KOPT-K1 (cell line): ENCODE measurements around the gene SMARCD3.
A peak's percentile ranks its signal among the peaks of the same experiment; 100 is the strongest.

ENCODE experiments used
- H3K27ac ChIP-seq: fragments of 200-600 bp; sonication (generic); 2 replicates; pipeline ENCODE4 v1.5.1; 2016; ENCODE audit warnings: antibody characterized with exemption, mild to moderate bottlenecking, low read depth, low read length; ENCODE audit not compliant: poor library complexity, severe bottlenecking
- H3K36me3 ChIP-seq: fragments of 200-600 bp; sonication (generic); 2 replicates; pipeline ENCODE4 v1.5.1; 2017; ENCODE audit warnings: antibody characterized with exemption, mild to moderate bottlenecking, low read length, moderate library complexity; ENCODE audit not compliant: insufficient read depth
- H3K9me3 ChIP-seq: fragments of 200-600 bp; sonication (generic); 2 replicates; pipeline ENCODE4 v1.5.1; 2017; ENCODE audit warnings: antibody characterized with exemption, low read length, mild to moderate bottlenecking; ENCODE audit not compliant: insufficient read depth, poor library complexity, severe bottlenecking

Gene SMARCD3

DNA sequence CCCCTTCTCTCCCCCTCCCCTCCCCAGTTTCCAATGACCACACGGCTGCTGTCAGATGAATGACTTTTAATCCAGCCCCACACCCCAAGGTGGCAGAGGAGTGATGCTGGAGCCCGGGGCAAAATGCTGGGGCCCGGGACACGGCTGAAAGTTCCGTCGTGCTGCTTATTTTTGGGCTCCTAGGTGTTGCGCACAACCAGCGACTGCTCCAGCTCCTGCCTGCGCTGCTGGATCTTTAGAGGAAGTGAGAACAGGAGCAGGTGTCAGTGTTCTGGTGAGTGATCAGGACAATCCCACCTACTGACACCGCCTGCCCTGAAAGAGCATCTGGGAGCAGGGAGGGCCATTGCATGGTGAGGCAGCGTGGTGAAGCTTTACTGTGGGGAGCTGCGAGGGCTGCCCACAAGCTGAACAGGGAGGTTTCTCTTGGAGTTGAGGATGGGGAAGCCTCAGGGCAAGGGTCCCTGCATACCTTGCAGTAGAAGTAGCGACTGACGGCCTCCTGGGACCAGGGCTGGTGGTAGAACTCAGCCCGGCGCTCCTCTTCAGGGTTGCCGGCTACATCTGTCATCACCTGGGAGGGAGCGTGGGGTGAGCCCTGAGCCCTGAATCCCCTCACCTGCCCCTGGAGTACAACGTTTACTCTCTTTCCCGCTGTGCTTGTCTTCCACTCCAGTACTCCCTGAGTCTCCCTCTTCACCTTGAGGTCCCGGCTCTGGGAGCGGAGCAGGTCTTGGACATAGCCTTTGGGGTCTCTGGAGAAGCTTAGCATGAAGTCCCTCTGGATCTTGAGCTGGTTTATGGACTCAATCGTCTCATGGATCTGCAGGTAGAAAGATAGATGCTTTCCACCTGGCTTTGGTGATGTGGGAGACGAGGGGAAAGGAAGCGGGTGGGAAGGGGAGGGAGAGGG is 9.3 kb downstream of the SMARCD3 start:
- Histone ChIP-seq H3K36me3 (peaks cover 73% of the 10 kb centered on the region), H3K27ac (no peak overlapping the region)

DNA sequence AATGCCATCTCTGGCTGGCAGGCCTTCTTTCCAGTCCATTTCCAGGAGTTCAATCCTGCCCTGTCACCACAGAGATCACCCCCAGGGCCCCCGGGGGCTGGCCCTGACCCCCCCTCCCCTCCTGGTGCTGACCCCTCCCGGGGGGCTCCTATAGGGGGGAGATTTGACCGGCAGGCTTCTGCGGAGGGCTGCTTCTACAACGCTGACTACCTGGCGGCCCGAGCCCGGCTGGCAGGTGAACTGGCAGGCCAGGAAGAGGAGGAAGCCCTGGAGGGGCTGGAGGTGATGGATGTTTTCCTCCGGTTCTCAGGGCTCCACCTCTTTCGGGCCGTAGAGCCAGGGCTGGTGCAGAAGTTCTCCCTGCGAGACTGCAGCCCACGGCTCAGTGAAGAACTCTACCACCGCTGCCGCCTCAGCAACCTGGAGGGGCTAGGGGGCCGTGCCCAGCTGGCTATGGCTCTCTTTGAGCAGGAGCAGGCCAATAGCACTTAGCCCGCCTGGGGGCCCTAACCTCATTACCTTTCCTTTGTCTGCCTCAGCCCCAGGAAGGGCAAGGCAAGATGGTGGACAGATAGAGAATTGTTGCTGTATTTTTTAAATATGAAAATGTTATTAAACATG is 10.2 kb downstream of the SMARCD3 start:
- no peaks in the 10 kb centered on the region for H3K9me3 ChIP-seq
- peaks cover 73% of the 10 kb centered on the region for H3K36me3 ChIP-seq
- H3K27ac ChIP-seq: no peak overlapping the region

More for the DNA sequence above, 9.3 kb downstream of the SMARCD3 start:
- H3K9me3 ChIP-seq: no peaks in the 10 kb centered on the region

DNA sequence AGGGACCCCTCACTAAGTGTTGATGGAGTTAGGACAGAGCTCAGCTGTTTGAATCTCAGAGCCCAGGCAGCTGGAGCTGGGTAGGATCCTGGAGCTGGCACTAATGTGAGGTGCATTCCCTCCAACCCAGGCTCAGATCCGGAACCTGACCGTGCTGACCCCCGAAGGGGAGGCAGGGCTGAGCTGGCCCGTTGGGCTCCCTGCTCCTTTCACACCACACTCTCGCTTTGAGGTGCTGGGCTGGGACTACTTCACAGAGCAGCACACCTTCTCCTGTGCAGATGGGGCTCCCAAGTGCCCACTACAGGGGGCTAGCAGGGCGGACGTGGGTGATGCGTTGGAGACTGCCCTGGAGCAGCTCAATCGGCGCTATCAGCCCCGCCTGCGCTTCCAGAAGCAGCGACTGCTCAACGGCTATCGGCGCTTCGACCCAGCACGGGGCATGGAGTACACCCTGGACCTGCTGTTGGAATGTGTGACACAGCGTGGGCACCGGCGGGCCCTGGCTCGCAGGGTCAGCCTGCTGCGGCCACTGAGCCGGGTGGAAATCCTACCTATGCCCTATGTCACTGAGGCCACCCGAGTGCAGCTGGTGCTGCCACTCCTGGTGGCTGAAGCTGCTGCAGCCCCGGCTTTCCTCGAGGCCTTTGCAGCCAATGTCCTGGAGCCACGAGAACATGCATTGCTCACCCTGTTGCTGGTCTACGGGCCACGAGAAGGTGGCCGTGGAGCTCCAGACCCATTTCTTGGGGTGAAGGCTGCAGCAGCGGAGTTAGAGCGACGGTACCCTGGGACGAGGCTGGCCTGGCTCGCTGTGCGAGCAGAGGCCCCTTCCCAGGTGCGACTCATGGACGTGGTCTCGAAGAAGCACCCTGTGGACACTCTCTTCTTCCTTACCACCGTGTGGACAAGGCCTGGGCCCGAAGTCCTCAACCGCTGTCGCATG is 11.0 kb downstream of the SMARCD3 start:
- Histone ChIP-seq H3K9me3 (no peaks in the 10 kb centered on the region), H3K36me3 (peaks cover 73% of the 10 kb centered on the region), H3K27ac (no peak overlapping the region)

DNA sequence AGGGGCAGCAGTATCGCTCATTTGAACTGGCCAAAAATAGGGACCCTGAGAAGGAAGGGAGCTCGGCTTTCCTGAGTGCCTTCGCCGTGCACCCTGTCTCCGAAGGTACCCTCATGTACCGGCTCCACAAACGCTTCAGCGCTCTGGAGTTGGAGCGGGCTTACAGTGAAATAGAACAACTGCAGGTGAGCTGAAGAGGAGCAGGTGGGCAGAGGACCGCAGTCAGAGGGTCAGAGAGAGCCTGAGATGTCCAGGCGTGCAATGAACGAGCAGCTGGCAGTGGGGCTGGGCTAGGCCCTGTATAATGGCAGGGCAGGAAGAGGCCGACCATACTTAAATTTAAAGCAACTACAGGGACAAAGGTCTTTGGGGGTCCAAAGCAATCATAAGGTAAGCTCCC is 12.1 kb downstream of the SMARCD3 start:
- H3K27ac ChIP-seq: no peak overlapping the region
- peaks cover 73% of the 10 kb centered on the region for H3K36me3 ChIP-seq
- no peaks in the 10 kb centered on the region for H3K9me3 ChIP-seq

DNA sequence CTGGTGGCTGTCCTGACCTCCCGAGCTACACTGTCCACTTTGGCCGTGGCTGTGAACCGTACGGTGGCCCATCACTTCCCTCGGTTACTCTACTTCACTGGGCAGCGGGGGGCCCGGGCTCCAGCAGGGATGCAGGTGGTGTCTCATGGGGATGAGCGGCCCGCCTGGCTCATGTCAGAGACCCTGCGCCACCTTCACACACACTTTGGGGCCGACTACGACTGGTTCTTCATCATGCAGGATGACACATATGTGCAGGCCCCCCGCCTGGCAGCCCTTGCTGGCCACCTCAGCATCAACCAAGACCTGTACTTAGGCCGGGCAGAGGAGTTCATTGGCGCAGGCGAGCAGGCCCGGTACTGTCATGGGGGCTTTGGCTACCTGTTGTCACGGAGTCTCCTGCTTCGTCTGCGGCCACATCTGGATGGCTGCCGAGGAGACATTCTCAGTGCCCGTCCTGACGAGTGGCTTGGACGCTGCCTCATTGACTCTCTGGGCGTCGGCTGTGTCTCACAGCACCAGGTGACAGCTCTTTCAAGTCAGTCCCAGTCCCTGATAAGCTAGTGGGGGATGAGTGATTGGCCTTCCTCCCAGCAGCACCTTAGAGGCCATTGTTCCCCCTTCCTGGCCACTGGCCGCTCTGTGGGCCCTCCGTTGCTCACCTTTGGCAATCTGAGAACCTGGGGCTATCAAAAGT is 13.3 kb downstream of the SMARCD3 start:
- peaks cover 61% of the 10 kb centered on the region for H3K36me3 ChIP-seq
- no peaks in the 10 kb centered on the region for H3K9me3 ChIP-seq

DNA sequence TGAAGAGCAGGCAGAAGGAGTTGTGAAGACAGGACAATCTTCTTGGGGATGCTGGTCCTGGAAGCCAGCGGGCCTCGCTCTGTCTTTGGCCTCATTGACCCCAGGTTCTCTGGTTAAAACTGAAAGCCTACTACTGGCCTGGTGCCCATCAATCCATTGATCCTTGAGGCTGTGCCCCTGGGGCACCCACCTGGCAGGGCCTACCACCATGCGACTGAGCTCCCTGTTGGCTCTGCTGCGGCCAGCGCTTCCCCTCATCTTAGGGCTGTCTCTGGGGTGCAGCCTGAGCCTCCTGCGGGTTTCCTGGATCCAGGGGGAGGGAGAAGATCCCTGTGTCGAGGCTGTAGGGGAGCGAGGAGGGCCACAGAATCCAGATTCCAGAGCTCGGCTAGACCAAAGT is 14.7 kb downstream of the SMARCD3 start:
- H3K27ac ChIP-seq: peak overlapping the region; percentile 83
- H3K9me3 ChIP-seq: no peaks in the 10 kb centered on the region
- peaks cover 47% of the 10 kb centered on the region for H3K36me3 ChIP-seq

More for the DNA sequence above, 13.3 kb downstream of the SMARCD3 start:
- no peak overlapping the region for H3K27ac ChIP-seq

DNA sequence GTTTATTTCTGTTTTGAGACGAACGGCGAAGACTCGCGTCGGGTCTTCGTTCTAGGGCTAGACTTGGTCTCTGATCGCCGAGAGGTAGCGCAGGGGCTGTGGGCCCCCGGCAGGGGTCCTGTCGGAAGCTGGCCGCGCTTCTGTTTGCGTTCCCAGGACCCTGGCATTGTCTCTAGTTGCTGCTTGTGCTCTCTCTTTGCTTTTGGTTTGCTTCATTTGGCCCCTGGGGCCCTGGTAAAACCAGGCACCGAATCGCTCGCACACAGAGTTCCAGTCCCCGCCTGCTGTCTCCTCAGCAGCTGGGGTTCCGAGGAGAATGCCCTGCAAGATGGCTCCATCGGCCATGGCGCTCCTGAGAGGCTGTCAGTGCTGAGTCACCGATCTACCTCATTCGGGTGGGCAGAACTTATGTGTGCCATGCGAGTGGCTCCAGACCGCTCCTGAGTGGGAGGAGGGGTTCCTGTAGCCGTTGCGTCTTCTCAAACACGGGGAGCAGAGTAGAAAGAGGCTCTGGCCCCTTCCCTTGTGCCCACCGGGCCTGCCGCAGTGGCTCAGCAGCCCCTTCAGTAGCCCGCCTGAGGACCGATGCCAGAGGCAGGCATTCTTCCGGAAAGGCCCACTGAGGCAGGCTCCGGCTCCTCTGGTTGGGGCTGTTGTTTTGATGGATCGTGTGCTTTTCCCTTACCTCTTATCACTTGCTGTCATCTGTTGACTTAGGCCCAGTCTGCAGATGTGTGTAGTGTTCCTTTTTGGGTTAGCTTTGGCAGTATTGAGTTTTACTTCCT is 15.4 kb downstream of the SMARCD3 start:
- H3K27ac ChIP-seq: peak overlapping the region; percentile 83
- H3K9me3 ChIP-seq: no peaks in the 10 kb centered on the region

DNA sequence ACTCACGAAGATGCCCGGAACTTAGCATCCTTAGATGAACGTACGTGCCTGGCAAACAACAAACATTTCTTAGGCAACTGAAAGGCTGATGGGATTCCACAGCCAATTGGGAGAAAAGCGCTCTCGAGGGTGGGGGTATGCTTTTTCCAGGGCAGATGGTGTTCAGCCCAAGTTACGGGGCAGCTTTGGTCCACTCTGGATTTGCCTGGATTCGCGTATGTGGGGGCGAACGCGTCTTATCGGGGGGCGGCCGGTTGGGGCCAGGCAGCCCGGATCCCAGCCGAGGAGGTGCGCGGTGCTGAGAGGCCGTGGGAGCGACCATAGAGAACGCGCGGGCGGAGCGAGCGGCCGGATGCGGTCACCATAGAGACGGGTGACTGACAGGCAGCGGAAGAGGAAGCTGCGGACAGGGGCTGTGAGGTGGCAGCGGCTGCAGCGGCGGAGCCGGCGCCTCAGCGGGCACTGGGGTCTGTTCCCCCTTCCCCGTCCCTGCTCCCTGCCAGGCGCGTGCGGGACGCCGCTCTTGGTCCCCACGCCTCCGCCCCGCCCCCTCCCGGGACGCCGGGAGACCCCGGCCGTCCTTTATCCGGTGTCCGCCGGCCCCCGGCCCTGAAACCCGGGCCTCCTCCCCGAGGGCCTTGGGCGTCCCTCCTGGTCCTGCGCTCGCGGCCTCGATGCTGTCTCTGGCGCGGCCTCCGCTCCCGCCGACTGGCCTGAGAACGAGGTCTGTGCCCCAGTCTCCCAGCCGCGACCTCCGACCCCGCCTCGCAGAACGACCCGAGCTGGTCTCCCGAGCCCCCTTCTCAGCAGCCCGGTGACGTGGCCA is 16.2 kb downstream of the SMARCD3 start, which contains the start of gene CHPF2:
TSS of gene CHPF2 (plus strand) at position 393 of the 826 bp plus-strand sequence. CDS start 1,529 bp downstream, outside the sequence.
- Histone ChIP-seq H3K9me3 (no peaks in the 10 kb centered on the region), H3K27ac (peak within 1 kb of the TSS; percentile 83), H3K36me3 (peaks cover 32% of the 10 kb centered on the region)

More for the DNA sequence above, 15.4 kb downstream of the SMARCD3 start:
- H3K36me3 ChIP-seq: peaks cover 40% of the 10 kb centered on the region

DNA sequence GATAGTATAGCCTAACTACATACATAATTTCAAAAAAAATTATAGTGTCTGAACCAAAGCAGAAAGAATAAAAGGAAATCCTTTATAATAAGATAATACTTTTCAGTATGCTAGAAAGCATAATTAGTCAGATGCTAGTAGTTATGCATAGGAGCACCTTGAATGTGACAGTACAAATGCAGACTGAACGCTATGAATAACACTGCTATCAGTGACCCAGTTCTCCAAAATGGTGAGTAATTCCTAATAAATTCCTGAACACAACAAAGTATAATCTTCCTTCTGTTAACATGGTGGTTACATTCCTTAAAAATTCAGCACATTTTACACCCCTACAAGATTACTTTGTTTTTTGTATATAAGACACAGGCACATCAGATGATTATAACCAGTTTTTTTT is 17.4 kb downstream of the SMARCD3 start:
- Histone ChIP-seq H3K9me3 (no peaks in the 10 kb centered on the region), H3K36me3 (peaks cover 19% of the 10 kb centered on the region), H3K27ac (no peak overlapping the region)

DNA sequence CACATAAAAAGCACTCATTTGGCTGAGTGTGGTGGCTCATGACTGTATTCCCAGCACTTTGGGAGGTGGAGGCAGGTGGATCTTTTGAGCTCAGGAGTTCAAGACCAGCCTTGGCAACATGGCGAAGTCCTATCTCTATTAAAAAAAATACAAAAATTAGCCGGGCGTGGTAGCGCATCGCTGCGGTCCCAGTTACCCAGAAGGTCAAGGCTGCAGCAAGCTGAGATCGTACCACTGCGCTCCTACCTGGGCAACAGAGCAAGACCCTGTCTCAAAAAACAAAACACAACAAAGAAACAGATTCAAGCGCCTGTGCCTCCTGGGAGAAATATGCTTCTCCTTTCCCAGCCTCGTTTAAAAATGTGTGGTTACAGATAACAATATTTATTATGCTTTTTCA is 19.2 kb downstream of the SMARCD3 start:
- Histone ChIP-seq H3K36me3 (peaks cover 19% of the 10 kb centered on the region), H3K9me3 (no peaks in the 10 kb centered on the region), H3K27ac (no peak overlapping the region)

DNA sequence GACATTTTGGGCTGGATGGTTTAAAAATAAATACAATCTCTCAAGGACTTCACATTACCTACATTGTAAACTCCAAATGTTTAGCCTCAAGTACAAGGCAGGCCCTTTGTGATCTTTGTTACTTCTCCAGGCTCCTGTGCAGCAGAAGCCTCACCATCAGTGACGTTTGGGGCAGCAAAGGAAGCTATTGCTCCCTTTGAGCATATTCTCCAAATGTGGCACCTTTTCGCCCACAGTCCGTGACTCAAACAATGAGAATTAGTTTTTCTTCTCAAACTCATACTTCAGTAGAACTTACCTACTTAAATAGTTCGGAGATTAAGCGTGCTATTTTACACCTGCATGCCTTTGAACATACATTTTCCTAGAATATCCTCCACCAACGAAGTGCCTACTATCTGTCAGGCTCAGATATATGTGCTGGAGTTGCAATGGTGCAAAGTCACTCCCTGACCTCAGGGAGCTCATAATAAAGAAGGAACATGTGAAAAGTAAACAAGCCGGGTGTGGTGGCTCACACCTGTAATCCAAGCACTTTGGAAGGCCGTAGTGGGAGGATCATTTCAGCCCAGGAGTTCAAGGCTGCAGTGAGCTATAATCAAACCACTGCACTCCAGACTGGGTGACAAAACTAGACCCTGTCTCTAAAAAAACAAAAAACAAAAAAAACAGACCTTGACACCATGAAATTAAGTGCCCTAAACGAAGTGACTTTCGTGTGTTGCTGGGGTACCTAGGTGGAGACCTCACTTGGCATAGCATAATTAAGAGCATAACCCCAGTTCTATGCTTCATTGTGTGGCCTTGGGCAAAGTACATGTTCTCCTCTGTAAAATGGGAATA is 20.2 kb downstream of the SMARCD3 start:
- Histone ChIP-seq H3K36me3 (peaks cover 28% of the 10 kb centered on the region), H3K9me3 (no peaks in the 10 kb centered on the region), H3K27ac (peak overlapping the region; percentile 68)
